ENCODE results near the gene GRIN1. TPM values are rescaled to one million over a fixed set of nuclear protein-coding genes. Genes with fewer than 3 reads are reported as not detected.

Gene GRIN1
- total RNA-seq, 4 donors from 2014 or later: 0.11 to 0.50 (median 0.19) TPM; not detected in 1

DNA sequence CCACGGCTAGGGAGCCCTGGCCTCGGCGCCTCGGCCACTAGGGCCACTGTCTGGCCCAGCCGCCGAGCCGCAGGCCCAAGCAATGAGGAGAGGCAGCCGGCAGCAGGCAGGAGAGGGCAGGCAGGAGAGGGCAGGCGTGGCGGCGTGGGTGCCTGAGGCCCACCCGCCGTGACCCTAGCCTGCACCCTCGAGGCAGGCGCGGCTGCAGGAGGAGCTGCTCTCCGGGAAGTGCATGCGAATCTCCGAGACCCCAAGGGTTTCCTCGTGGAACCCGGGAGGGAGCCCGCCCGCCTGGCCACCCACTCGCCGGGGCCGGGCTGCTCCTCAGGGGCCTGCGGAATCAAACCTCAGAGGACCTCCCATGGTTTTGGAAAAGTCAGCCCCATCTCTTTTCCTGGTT lies 9.3 kb downstream of the GRIN1 start:
- Histone ChIP-seq H3K4me3 (no peak overlapping the region), H3K36me3 (no peaks in the 10 kb centered on the region), H3K9me3 (no peaks in the 10 kb centered on the region), H3K27me3 (peaks cover 0 to 76% (median 9%) of the 10 kb centered on the region in 4 donors), H3K4me1 (no peaks in the 10 kb centered on the region), H3K27ac (replicated peaks in 1 of 4) (no peak overlapping the region)
- DNase-seq (ENCODE audit: extremely low spot score): no peak
- intact Hi-C loops (cut with DNase I): no loop called here
- TF ChIP-seq, protein P1, sequence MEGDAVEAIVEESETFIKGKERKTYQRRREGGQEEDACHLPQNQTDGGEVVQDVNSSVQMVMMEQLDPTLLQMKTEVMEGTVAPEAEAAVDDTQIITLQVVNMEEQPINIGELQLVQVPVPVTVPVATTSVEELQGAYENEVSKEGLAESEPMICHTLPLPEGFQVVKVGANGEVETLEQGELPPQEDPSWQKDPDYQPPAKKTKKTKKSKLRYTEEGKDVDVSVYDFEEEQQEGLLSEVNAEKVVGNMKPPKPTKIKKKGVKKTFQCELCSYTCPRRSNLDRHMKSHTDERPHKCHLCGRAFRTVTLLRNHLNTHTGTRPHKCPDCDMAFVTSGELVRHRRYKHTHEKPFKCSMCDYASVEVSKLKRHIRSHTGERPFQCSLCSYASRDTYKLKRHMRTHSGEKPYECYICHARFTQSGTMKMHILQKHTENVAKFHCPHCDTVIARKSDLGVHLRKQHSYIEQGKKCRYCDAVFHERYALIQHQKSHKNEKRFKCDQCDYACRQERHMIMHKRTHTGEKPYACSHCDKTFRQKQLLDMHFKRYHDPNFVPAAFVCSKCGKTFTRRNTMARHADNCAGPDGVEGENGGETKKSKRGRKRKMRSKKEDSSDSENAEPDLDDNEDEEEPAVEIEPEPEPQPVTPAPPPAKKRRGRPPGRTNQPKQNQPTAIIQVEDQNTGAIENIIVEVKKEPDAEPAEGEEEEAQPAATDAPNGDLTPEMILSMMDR (IDR thresholded peaks at IDR 0.05): no peak
- TF ChIP-seq POLR2A (IDR thresholded peaks at IDR 0.05; ENCODE audit: low read depth): no peak
- TF ChIP-seq EP300 (IDR thresholded peaks at IDR 0.05): no peak
- TF ChIP-seq POLR2AphosphoS5 (IDR thresholded peaks at IDR 0.05): no peak
- no CpG with 5 or more reads among the region's 27 CpGs for WGBS

DNA sequence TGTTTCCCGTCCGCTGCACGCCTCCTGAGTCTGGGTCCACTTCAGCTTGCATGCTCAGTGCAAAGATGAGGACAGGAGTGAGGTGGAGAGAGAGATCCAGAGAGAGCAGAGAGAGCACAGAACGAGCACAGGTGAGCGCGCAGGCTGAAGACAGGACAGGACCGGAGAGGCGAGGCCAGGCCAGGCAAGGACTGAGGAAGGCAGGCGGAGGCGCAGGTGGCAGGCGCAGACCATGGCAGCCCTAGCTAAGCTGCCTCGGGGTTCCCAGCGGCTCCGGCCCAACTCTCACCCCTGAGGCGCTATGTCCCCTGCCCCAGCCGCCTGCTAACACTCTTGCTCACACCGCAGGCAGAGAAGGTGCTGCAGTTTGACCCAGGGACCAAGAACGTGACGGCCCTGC lies 9.7 kb downstream of the GRIN1 start:
- Histone ChIP-seq H3K27me3 (peaks cover 0 to 72% (median 9%) of the 10 kb centered on the region in 4 donors), H3K27ac (replicated peaks in 1 of 4) (no peak overlapping the region), H3K9me3 (no peaks in the 10 kb centered on the region), H3K4me1 (no peaks in the 10 kb centered on the region), H3K36me3 (no peaks in the 10 kb centered on the region), H3K4me3 (no peak overlapping the region)
- DNase-seq (ENCODE audit: extremely low spot score): no peak
- WGBS: 82% methylated on average over 17 of the region's 19 CpGs
- intact Hi-C loops (cut with DNase I): no loop called here
- no peak for TF ChIP-seq EP300 (IDR thresholded peaks at IDR 0.05)
- TF ChIP-seq POLR2A (IDR thresholded peaks at IDR 0.05; ENCODE audit: low read depth): no peak
- TF ChIP-seq, protein P1 (IDR thresholded peaks at IDR 0.05): no peak
- no peak for TF ChIP-seq POLR2AphosphoS5 (IDR thresholded peaks at IDR 0.05)

DNA sequence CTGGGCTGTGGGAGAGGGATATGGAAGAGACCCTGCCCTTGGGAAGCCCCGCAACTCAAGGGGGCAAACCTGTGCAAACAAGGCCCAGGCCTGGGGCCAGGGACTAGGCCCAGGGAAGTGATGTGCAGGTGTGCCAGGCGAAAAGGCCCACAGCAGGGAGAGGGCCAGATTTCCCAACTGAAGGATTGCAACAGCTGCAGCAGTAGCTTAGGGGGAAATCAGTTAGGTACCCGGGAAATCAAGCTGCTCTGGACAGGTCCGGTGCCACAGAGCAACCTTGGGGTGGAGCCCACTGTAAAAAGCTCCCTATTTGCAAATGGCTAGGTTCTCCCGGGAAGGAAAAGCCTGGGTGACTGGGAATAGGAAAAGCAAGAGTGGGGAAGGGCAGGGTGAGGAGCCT lies 10.4 kb downstream of the GRIN1 start:
- intact Hi-C loops (cut with DNase I): no loop called here

DNA sequence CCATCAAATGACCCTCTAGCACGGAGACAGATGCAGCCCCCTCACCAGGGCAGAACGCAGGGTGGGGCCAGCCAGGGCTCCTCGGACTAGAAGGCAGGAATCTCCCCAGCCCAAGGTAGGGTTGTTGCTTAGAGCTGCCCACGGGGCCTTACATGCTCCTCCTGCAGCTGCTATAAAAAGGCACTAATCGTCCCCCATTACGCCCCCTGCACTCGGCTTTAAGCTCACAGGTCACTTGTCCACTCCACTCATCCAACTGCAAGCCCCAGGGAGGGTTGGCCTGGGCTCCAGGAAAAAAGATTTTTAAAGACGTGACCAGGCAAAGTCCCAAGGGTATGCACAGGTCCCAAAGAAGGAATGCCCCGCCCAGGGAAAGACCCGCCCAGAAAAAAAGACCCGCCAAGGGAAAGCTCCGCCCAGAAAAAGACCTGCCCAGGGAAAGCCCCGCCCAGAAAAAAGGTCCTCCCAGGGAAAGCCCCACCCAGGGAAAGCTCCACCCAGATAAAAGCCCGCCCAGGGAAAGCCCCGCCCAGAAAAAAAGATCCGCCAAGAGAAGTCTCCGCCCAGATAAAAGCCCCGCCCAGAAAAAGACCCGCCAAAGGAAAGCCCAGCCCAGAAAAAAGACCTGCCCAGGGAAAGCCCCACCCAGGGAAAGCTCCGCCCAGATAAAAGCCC lies 11.1 kb downstream of the GRIN1 start:
- TF ChIP-seq POLR2AphosphoS5 (IDR thresholded peaks at IDR 0.05) (no peak), EP300 (IDR thresholded peaks at IDR 0.05) (no peak), POLR2A (IDR thresholded peaks at IDR 0.05; ENCODE audit: low read depth) (no peak)
- TF ChIP-seq, protein P1 (IDR thresholded peaks at IDR 0.05): no peak
- Histone ChIP-seq H3K9me3 (no peaks in the 10 kb centered on the region), H3K4me1 (no peaks in the 10 kb centered on the region), H3K27me3 (peaks cover 0 to 72% (median 8%) of the 10 kb centered on the region in 4 donors), H3K4me3 (no peak overlapping the region), H3K36me3 (no peaks in the 10 kb centered on the region), H3K27ac (replicated peaks in 1 of 4) (no peak overlapping the region)
- WGBS: 39% methylated on average over 12 of the region's 20 CpGs
- intact Hi-C loops (cut with DNase I): no loop called here
- DNase-seq (ENCODE audit: extremely low spot score): no peak

More for the DNA sequence above, 10.4 kb downstream of the GRIN1 start:
- WGBS: 84% methylated on average over 5 of the region's 5 CpGs
- no peak for DNase-seq (ENCODE audit: extremely low spot score)
- Histone ChIP-seq H3K9me3 (no peaks in the 10 kb centered on the region), H3K4me1 (no peaks in the 10 kb centered on the region), H3K27ac (replicated peaks in 1 of 4) (no peak overlapping the region), H3K36me3 (no peaks in the 10 kb centered on the region), H3K4me3 (no peak overlapping the region), H3K27me3 (peaks cover 0 to 67% (median 8%) of the 10 kb centered on the region in 4 donors)
- TF ChIP-seq POLR2AphosphoS5 (IDR thresholded peaks at IDR 0.05) (no peak), EP300 (IDR thresholded peaks at IDR 0.05) (no peak), POLR2A (IDR thresholded peaks at IDR 0.05; ENCODE audit: low read depth) (no peak)
- TF ChIP-seq, protein P1 (IDR thresholded peaks at IDR 0.05): no peak

All from esophagus muscularis mucosa (tissue), 4 donors.